GM12801 (cell line): ENCODE data around the gene OR2A2.

Experiments
- TF ChIP-seq, protein P1 (sequence below): IDR thresholded peaks from one replicate; pipeline ENCODE4 v1.5.1; 2011; ENCODE audit warnings: control low read depth; ENCODE audit not compliant: insufficient read length; ENCODE audit errors: extremely low read depth

Gene OR2A2

DNA sequence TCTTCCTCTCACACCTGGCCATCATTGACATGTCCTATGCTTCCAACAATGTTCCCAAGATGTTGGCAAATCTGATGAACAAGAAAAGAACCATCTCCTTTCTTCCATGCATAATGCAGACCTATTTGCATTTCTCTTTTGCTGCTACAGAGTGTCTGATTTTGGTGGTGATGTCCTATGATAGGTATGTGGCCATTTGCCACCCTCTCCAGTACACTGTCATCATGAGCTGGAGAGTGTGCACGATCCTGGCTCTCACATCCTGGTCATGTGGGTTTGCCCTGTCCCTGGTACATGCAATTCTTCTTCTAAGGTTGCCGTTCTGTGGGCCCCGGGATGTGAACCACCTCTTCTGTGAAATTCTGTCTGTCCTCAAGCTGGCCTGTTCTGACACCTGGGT lies 32.8 kb downstream of the OR2A2 start:
- TF ChIP-seq, protein P1, sequence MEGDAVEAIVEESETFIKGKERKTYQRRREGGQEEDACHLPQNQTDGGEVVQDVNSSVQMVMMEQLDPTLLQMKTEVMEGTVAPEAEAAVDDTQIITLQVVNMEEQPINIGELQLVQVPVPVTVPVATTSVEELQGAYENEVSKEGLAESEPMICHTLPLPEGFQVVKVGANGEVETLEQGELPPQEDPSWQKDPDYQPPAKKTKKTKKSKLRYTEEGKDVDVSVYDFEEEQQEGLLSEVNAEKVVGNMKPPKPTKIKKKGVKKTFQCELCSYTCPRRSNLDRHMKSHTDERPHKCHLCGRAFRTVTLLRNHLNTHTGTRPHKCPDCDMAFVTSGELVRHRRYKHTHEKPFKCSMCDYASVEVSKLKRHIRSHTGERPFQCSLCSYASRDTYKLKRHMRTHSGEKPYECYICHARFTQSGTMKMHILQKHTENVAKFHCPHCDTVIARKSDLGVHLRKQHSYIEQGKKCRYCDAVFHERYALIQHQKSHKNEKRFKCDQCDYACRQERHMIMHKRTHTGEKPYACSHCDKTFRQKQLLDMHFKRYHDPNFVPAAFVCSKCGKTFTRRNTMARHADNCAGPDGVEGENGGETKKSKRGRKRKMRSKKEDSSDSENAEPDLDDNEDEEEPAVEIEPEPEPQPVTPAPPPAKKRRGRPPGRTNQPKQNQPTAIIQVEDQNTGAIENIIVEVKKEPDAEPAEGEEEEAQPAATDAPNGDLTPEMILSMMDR: no peak

DNA sequence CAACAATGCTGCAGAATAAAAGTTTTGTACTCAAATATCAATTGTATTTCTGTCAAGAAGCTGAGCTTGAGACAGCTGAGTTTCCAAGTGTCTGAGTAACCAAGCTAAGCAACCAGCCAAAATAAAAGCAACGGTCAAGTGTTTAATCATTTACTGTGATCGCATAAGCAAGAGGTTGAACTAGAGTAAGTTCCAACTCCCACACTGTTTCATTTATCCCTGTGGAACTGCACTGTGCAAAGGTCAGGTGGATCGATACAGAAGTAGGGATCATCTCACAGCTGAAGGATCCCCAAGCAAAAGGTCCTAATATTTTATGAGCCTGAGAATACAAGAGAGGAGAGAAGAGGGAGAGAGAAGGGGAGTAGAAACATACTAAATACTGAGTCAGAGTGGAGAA lies 35.0 kb downstream of the OR2A2 start:
- TF ChIP-seq, protein P1: no peak

DNA sequence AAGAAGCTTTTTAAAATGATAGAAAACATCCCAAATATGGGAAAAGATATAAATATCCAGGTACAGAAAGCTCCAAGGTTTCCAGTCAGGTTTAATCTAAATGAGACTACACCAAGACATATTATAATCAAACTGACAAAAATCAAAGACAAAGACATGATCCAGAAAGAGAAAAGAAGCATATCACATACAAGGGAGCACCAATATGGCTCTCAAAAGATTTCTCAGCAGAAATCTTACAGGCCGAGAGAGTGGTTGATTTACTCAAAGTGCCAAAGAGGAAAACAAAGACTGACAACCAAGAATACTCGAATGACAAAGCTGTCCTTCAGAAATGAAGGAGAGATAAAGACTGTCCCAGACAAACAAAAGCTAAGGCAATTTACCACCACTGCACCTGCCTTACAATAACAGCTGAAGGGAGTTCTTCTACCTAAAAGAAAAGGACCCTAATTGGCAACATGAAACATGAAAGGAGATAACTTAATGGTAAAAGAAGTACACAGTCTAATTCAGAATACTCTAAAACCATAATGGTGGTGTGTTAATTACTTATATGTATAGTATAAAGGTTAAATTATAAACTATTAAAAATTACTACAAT lies 38.9 kb downstream of the OR2A2 start:
- TF ChIP-seq, protein P1: no peak

DNA sequence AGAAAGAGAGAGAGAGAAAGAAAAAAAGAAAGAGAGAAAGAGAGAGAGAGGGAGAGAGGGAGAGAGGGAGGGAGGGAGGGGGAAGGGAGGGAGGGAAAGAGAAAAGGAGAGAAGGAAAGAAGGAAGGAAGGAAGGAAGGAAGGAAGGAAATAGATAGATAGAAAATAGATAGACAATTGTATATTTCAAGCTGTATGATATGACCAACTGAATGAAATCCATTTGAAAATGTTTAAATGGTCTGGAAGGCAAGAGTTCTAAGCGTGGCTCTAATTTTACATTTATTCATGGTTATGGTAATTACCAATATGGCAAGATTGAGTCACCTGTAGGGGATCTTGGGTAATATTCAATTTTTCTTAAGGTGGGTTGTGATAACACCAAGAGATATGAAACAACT lies 49.5 kb downstream of the OR2A2 start:
- TF ChIP-seq, protein P1: no peak
